ENCODE measurements around the gene ETFA. TPM values are rescaled to one million over a fixed set of nuclear protein-coding genes. Genes with fewer than 3 reads are reported as not detected.

ETFA gene
- total RNA-seq, 1 experiment from 2014 or later: 84.4 TPM

DNA sequence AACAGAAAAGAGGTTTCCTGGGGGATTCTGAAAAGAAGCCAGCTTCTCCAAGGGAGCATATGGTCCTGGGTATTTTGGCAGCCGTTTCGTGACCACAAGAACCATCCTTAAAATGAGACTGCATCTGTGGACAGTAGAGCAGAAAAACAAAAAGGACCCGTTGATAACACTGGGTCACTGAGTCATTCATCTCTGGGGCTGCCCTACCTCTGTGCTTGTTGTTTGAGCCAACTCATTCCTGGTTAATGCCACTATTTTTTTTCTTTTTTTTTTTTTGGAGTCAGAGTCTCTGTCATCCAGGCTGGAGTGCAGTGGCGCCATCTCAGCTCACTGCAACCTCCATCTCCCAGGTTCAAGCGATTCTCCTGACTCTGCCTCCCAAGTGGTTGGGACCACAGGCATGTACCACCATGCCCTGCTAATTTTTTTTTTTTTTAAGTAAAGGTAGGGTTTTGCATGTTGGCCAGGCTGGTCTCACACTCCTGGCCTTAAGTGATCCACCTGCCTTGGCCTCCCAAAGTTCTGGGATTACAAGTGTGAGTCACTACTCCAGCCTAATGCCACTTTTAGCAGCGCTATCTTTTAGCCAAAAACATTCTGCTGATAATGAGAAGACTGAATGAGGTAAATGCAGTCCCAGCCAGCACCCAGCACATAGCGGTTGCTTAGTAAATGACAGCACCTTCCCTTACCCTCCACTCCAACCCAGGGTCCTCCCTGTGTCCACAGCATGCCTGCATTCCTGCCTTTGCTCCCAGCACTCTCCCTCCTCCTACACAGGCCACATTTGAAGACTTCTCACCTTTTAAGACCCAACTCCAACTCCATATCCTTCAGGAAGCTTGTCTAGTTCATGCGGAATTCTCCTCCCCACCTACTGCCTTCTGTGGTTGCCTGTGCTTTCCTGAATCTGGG, 16.2 kb upstream of the ETFA start:
- no peak for DNase-seq (ENCODE audit: low spot score)
- peaks cover 7% of the 10 kb centered on the region; the same call in 1 of the 2 replicates for H3K4me1 Mint-ChIP-seq
- no peak overlapping the region for H3K27ac Mint-ChIP-seq
- no peak for ATAC-seq
- H3K4me3 Mint-ChIP-seq: no peak overlapping the region
- peaks cover 37% of the 10 kb centered on the region for H3K27me3 Mint-ChIP-seq (ENCODE audit: low read depth)
- no peak for TF ChIP-seq SOX15 (CRISPR knock-in tag; IDR thresholded peaks at IDR 0.05)
- no peak for TF ChIP-seq ZNF416 (CRISPR knock-in tag; IDR thresholded peaks at IDR 0.05)
- TF ChIP-seq, protein P1, sequence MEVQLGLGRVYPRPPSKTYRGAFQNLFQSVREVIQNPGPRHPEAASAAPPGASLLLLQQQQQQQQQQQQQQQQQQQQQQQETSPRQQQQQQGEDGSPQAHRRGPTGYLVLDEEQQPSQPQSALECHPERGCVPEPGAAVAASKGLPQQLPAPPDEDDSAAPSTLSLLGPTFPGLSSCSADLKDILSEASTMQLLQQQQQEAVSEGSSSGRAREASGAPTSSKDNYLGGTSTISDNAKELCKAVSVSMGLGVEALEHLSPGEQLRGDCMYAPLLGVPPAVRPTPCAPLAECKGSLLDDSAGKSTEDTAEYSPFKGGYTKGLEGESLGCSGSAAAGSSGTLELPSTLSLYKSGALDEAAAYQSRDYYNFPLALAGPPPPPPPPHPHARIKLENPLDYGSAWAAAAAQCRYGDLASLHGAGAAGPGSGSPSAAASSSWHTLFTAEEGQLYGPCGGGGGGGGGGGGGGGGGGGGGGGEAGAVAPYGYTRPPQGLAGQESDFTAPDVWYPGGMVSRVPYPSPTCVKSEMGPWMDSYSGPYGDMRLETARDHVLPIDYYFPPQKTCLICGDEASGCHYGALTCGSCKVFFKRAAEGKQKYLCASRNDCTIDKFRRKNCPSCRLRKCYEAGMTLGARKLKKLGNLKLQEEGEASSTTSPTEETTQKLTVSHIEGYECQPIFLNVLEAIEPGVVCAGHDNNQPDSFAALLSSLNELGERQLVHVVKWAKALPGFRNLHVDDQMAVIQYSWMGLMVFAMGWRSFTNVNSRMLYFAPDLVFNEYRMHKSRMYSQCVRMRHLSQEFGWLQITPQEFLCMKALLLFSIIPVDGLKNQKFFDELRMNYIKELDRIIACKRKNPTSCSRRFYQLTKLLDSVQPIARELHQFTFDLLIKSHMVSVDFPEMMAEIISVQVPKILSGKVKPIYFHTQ (CRISPR knock-in tag; IDR thresholded peaks at IDR 0.05): no peak
- no peak for TF ChIP-seq MYBL2 (CRISPR knock-in tag; IDR thresholded peaks at IDR 0.05)
- TF ChIP-seq NR3C1 (CRISPR knock-in tag; conservative IDR thresholded peaks at IDR 0.05; ENCODE audit: low read depth): no peak
- no peak for TF ChIP-seq TEAD1 (CRISPR knock-in tag; IDR thresholded peaks at IDR 0.05)
- TF ChIP-seq, protein P2, sequence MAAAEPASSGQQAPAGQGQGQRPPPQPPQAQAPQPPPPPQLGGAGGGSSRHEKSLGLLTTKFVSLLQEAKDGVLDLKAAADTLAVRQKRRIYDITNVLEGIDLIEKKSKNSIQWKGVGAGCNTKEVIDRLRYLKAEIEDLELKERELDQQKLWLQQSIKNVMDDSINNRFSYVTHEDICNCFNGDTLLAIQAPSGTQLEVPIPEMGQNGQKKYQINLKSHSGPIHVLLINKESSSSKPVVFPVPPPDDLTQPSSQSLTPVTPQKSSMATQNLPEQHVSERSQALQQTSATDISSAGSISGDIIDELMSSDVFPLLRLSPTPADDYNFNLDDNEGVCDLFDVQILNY (CRISPR knock-in tag; IDR thresholded peaks at IDR 0.05): no peak
- TF ChIP-seq, protein P3, sequence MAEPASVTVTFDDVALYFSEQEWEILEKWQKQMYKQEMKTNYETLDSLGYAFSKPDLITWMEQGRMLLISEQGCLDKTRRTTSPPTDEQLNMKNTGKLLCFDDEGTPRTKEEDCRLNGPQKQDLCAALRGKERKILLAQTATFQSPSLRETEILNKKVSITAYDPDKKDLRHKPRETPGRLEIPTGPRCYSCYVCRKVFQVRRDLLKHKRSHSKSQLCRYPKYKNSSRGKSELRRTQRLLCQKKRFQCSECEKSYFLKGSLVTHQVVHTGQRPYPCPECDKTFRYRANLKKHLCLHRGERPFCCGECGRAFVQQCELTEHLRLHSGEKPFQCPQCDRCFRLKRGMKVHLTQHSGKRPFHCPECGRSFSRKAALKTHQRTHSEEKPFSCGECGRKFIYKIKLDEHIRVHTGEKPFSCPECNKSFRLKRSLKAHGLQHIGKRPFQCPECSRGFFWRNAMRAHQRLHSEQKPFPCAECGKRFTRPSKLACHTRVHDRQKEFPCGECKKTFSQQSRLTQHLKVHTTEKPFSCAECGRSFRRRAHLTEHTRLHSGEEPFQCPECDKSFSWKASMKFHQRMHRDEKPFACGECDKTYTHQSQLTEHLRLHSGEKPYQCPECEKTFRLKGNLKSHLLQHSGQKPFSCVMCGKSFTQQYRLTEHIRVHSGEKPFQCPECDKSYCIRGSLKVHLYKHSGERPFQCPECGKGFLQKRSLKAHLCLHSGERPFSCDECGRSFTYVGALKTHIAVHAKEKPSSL (CRISPR knock-in tag; conservative IDR thresholded peaks at IDR 0.05): no peak
- TF ChIP-seq, protein P4, sequence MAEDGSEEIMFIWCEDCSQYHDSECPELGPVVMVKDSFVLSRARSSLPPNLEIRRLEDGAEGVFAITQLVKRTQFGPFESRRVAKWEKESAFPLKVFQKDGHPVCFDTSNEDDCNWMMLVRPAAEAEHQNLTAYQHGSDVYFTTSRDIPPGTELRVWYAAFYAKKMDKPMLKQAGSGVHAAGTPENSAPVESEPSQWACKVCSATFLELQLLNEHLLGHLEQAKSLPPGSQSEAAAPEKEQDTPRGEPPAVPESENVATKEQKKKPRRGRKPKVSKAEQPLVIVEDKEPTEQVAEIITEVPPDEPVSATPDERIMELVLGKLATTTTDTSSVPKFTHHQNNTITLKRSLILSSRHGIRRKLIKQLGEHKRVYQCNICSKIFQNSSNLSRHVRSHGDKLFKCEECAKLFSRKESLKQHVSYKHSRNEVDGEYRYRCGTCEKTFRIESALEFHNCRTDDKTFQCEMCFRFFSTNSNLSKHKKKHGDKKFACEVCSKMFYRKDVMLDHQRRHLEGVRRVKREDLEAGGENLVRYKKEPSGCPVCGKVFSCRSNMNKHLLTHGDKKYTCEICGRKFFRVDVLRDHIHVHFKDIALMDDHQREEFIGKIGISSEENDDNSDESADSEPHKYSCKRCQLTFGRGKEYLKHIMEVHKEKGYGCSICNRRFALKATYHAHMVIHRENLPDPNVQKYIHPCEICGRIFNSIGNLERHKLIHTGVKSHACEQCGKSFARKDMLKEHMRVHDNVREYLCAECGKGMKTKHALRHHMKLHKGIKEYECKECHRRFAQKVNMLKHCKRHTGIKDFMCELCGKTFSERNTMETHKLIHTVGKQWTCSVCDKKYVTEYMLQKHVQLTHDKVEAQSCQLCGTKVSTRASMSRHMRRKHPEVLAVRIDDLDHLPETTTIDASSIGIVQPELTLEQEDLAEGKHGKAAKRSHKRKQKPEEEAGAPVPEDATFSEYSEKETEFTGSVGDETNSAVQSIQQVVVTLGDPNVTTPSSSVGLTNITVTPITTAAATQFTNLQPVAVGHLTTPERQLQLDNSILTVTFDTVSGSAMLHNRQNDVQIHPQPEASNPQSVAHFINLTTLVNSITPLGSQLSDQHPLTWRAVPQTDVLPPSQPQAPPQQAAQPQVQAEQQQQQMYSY (CRISPR knock-in tag; IDR thresholded peaks at IDR 0.05): no peak
- no peak for TF ChIP-seq TP53 (CRISPR knock-in tag; IDR thresholded peaks at IDR 0.05)
- no peak for TF ChIP-seq KAT7 (CRISPR knock-in tag; IDR thresholded peaks at IDR 0.05; ENCODE audit: borderline replicate concordance)
- TF ChIP-seq, protein P5, sequence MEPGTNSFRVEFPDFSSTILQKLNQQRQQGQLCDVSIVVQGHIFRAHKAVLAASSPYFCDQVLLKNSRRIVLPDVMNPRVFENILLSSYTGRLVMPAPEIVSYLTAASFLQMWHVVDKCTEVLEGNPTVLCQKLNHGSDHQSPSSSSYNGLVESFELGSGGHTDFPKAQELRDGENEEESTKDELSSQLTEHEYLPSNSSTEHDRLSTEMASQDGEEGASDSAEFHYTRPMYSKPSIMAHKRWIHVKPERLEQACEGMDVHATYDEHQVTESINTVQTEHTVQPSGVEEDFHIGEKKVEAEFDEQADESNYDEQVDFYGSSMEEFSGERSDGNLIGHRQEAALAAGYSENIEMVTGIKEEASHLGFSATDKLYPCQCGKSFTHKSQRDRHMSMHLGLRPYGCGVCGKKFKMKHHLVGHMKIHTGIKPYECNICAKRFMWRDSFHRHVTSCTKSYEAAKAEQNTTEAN (CRISPR knock-in tag; IDR thresholded peaks at IDR 0.05): no peak
- TF ChIP-seq SP1 (CRISPR knock-in tag; conservative IDR thresholded peaks at IDR 0.05): no peak
- TF ChIP-seq OVOL2 (CRISPR knock-in tag; IDR thresholded peaks at IDR 0.05; ENCODE audit: borderline replicate concordance): no peak
- no peak for TF ChIP-seq FOXK1 (CRISPR knock-in tag; IDR thresholded peaks at IDR 0.05)
- TF ChIP-seq, protein P6, sequence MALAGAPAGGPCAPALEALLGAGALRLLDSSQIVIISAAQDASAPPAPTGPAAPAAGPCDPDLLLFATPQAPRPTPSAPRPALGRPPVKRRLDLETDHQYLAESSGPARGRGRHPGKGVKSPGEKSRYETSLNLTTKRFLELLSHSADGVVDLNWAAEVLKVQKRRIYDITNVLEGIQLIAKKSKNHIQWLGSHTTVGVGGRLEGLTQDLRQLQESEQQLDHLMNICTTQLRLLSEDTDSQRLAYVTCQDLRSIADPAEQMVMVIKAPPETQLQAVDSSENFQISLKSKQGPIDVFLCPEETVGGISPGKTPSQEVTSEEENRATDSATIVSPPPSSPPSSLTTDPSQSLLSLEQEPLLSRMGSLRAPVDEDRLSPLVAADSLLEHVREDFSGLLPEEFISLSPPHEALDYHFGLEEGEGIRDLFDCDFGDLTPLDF (CRISPR knock-in tag; IDR thresholded peaks at IDR 0.05): no peak
- no peak for TF ChIP-seq EMX1 (CRISPR knock-in tag; IDR thresholded peaks at IDR 0.05)
- TF ChIP-seq, protein P7, sequence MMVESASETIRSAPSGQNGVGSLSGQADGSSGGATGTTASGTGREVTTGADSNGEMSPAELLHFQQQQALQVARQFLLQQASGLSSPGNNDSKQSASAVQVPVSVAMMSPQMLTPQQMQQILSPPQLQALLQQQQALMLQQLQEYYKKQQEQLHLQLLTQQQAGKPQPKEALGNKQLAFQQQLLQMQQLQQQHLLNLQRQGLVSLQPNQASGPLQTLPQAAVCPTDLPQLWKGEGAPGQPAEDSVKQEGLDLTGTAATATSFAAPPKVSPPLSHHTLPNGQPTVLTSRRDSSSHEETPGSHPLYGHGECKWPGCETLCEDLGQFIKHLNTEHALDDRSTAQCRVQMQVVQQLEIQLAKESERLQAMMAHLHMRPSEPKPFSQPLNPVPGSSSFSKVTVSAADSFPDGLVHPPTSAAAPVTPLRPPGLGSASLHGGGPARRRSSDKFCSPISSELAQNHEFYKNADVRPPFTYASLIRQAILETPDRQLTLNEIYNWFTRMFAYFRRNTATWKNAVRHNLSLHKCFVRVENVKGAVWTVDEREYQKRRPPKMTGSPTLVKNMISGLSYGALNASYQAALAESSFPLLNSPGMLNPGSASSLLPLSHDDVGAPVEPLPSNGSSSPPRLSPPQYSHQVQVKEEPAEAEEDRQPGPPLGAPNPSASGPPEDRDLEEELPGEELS (CRISPR knock-in tag; IDR thresholded peaks at IDR 0.05): no peak
- CTCF ChIA-PET: no interaction called here
- H3K9me3 Mint-ChIP-seq: no peaks in the 10 kb centered on the region
- no peaks in the 10 kb centered on the region for H3K36me3 Mint-ChIP-seq
- POLR2A ChIA-PET: interaction anchor here (0.6 kb wide), 1 partner anchor 674 kb away, joined by 3 read pairs; no protein-coding TSS in a partner anchor
